G401.6 (cell line): ENCODE results near the gene ARHGAP10.
"Not testable (repeated sequence)": the region's sequence is repeated elsewhere in the genome, so short reads cannot be mapped to it uniquely, and the experiment has no call there.

ENCODE experiments used
- FAIRE-seq: peaks from 2 replicates; lab custom pipeline; 2012; peaks lifted over from hg19 to GRCh38; lab: Jason Lieb, UNC

The ARHGAP10 gene

GRCh38 chr4:147910315-147910714 lies 178.4 kb downstream of the ARHGAP10 start:
- no peak for FAIRE-seq

DNA sequence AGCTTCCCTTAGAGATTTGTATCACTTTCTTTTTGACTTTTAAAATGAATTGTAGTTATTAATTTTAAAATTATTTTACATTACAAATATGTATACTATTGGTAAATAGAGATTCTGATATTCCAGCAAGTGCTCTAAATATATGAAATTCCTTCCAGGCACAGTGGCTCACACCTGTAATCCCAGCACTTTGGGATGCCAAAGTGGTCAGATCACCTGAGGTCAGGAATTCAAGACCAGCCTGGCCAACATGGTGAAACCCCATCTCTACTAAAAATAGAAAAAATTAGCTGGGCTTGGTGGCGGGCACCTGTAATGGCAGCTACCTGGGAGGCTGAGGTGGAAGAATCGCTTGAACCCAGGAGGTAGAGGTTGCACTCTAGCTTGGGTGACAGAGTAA lies 180.2 kb downstream of the ARHGAP10 start:
- not testable (repeated sequence) for FAIRE-seq

DNA sequence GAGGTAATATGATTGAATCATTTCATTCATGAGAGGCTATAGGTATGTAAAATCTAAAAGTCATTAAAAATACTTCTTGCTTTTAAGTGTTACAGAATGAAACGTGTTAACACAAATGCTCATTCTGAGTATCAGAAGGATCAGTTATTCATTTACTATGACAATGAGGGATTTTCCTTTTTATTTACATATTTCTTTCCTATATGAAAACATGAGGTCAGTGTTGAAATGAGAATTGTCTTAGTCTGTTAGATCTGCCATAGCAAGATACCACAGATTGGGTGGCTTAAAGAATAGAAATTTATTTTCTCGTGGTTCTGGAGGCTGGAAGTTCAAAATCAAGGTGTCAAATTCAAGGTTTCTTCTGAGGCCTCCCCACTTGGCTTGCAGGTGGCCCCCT lies 181.2 kb downstream of the ARHGAP10 start:
- no peak for FAIRE-seq

DNA sequence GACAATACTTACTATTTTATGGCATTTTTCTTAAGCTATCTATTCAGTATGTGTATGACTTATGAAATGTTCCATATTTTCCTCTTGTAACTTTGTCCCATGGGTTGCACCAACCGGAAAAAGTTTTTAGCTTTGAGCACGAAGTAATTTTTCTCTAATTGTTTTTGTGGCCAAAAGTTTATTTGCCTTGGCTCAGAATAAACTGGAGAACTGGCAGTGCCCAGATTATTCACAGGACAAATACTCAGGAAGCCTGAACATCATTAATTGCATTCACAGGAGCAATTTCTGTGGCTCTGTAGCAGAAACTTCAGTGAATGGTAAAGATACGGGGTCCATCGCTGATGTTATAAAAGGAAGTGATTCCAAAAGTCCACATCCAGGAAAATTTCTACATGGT lies 184.5 kb downstream of the ARHGAP10 start:
- no peak for FAIRE-seq

- no peak for FAIRE-seq
Measured at GRCh38 chr4:147923381-147923780, 191.5 kb downstream of the ARHGAP10 start.

DNA sequence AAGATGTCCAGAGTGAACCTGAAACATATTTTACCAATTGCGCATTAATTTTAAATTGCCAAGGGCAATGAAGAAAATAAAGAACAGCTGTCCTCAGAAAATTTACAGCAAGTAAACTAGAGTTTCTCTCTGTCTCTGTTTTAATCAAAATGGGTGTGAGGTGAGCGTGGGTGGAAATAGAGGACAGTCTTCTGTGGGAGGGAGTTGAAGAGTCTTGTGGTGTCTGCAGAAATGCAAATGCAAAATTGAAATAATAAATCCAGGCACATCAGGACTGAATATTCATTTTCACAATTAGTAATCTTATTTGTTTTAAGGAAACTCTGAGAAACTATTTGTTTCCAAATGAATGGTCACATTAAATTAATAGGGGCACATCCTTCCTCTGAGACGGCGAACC lies 192.0 kb downstream of the ARHGAP10 start:
- no peak for FAIRE-seq

DNA sequence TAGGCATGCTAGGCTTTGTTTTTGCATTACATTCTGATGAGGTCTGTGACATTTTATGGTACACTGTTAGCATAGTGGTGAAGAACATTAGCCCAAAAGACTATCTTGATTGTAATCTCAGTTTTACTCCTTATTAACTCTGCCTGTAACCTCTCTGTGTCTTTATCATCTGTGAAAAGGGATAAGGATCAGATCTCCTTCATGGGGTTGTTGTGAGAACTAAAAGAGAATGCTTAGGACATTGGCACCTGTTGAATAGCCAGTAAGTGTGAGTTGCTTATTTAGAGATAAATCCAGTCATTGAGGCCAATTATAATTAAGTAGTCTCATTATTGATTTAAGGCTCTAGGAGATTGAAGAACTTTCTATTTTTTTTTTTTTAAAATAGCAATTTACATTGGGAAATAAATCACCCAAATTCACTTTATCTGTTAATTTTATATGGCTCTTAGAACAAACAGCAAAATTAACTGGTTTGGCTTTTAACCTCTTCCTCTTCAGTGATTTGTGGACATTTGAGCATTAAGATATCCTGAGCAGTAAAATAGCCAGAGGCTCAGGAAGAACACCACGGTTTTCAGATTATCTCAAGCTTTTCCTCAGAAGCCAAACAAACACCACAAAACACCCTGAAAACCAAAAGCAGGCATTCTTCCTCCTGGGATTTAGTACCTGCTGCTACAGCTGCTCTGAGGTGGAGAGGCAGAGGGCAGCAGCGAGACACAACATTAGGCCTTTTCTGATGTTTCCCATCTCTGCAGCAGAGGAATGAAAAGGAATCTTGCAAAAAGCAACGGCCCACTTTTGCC lies 192.9 kb downstream of the ARHGAP10 start:
- FAIRE-seq: peak; percentile 67

GRCh38 chr4:147927377-147928137 lies 195.7 kb downstream of the ARHGAP10 start:
- FAIRE-seq: no peak

- no peak for FAIRE-seq
Measured at GRCh38 chr4:147928400-147928799, 196.5 kb downstream of the ARHGAP10 start.

DNA sequence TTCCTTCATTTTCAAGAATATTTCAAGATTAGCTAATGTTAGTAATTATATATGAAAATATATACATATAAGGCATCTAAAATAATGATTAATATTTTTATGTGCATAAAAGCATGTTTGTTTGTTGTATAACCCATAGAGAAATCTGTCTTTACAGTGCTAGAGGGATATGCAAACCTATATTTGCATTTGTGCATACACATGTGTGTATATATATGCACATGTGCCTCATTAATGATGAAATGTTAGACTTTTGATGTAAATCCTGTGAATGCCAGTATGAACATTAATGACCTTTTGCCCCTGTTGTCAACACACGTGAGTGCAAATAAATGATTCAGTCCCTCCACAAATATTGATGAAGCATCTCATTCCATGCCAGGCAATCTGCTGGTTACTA lies 197.9 kb downstream of the ARHGAP10 start:
- FAIRE-seq: no peak

GRCh38 chr4:147933316-147933715 lies 201.4 kb downstream of the ARHGAP10 start:
- no peak for FAIRE-seq

- no peak for FAIRE-seq
Measured at GRCh38 chr4:147933779-147934178, 201.9 kb downstream of the ARHGAP10 start.

DNA sequence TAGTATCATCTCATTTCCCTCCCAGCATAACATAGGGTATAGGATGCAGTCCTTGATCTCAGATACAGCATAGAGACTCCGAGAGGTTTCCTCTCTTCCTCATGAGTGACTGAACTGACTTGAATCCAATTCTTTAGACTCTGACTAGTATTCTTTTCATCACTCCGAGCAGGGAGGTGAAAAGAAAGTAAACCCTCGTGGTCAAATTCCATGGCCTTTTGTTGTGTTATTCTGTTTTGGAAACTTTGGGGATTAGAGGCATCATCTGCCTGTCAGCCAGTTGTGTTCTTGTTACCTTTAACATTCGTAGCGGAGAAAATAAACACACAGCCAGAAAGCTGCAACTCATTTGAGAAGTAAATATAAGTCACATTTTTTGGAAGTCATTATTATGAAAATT lies 206.6 kb downstream of the ARHGAP10 start:
- no peak for FAIRE-seq

DNA sequence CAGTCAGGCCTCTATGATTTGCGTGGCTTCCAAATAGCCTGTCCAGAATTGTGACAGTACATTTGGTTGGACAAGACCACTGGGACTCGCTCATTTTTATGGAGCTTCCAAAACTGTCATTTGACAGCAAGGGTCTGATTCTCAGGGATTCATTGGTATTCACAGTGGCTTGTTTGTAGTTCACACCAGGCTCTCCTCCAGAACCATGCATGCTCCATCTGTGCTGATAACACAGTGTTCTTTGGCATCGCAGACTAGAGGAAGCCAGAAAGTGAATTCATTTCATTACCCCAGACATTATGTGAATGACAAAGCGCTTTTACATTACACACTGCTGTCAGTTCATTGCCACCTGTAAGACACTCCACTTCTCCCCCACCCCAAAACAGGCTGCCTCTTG lies 208.3 kb downstream of the ARHGAP10 start:
- no peak for FAIRE-seq

DNA sequence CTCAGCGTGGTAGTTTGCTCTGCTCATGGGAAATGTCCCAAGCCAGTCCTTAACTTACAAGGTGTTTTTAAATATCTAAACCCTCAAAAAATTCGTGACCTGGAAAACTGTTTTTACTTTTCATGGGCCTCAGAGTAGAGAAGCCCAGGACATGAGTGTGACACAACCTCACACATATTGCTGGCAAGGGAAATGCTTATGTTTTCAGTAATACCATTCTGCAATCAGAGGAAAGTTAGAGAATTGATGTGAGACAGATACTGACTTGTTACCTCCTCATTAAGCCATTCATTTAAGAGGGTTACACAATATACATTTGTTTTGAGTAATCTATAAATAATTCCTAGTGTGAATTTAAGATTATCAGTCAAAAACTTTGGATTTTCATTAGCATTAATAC lies 209.5 kb downstream of the ARHGAP10 start:
- no peak for FAIRE-seq

GRCh38 chr4:147942729-147943128 lies 210.8 kb downstream of the ARHGAP10 start:
- no peak for FAIRE-seq

DNA sequence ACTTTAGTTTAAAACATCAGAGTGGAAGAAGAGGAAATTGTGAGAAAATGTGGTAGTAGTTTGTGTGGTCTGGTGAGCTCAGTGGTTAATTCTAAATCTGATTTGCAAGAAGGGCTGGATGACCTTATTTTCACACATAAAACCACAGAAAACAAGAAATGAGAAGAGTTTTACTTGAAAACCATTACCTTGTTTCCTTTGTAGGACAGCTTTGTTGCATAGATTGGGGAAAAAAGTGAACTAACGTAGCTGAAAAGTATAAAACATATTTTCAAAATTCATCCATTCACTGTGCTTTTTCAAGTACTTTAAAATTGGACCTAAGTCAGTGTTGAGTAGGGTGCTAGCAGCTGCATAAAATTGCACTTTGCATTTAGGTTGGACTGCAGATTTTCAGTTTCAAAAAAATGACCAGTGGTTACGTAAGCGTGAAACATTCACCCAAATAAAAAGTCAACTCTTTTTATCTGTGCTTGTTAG lies 211.3 kb downstream of the ARHGAP10 start:
- FAIRE-seq: no peak

DNA sequence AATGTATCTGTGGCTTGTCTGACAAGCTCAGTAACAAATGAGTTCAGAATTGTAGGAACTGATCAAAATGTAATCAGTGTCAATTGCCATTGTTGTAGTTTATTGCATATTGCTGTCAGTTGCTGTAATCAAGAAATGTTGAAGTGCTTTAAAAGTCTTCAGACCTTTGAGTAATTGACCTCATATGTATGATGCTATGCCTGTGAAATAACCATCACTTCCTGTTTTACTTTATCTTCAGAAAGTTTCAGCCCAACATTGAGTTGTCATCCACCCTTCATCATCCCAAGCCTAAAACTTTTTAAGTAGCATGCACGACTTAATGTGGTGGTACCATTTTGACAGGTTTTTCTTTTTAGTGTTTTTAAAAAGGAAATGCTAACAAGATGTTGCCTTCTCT lies 212.4 kb downstream of the ARHGAP10 start:
- FAIRE-seq: no peak

DNA sequence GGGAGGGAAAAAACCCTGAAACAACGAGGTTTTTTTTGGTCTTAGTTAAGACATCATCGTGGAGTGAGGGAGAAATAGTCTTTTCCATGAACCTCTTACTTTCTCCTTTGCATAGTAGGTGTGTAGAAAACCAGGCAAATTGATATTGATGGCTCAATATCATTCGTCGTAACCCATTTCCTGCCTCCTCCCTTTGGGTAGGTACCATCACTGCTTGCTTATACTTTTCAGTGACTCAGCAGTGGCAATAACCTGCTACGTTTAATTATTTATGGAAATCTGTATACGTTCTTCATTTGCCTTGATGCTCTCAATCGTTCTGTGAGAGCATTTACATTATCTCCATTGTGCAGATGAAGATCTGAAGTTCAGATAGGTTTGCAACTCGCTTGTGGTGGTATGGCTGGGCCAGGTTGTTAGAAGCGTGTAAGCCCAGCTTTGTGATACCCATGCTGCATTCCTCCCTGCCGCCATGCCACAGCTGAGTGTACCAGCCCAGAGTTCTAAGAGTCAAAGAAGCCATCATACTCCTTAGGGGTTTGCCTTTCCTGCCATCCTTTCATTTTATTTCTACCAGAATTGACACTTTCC lies 212.9 kb downstream of the ARHGAP10 start:
- no peak for FAIRE-seq

- no peak for FAIRE-seq
Measured at GRCh38 chr4:147948336-147948735, 216.4 kb downstream of the ARHGAP10 start.

DNA sequence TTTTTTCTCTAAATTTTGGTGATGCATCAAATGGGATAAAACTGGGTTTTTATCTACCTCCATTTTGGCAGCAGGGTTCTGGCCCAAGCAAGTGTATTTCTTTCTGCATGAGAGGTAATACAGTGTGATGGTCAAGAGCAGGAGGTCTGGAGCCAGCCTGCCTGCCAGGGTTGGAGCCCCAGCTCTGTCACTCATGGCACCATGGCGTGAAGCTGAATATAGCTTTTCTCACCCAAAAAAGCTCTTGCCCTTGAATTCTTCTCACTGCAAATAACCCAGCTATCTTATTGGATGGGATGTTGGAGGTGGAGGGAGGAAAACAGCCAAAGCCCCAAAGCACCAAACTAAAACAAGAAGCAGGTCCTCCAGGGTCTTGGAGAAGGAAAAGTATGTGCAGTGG lies 218.4 kb downstream of the ARHGAP10 start:
- FAIRE-seq: no peak

DNA sequence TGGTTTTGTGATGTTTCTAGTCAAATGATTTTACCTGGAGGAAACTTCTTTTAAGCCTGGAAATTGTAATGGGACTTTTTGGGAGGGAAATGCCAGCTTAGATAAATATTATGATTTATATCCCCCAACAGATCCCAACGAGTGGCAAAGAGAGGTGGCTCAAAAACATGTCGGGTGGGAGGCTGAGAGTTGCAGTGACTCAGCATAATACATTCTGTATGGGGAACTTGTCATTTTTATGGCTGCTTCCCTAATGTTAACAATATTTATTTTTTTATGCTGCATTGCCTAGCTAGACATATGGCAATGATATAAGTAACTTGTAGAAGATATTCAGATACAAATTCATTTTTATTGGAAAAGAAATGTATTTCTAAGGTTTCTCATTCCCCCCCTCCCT lies 219.0 kb downstream of the ARHGAP10 start:
- FAIRE-seq: no peak

- FAIRE-seq: no peak
Measured at GRCh38 chr4:147954850-147955249, 223.0 kb downstream of the ARHGAP10 start.
